ENCODE data around the gene C1QTNF1.
A peak's percentile ranks its signal among the peaks of the same experiment; 100 is the strongest.

Gene C1QTNF1

GRCh38 chr17:79002291-79002690 lies 21.7 kb upstream of the C1QTNF1 start:
- no peaks in the 10 kb centered on the region for H3K36me3 ChIP-seq (ENCODE audit: control insufficient read depth, low read depth, low read length)

GRCh38 chr17:79002796-79003593 lies 21.0 kb upstream of the C1QTNF1 start:
- Histone ChIP-seq H3K27ac (ENCODE audit: low read length) (no peak overlapping the region), H3K9me3 (ENCODE audit: control insufficient read depth, low read depth, low read length) (no peaks in the 10 kb centered on the region), H3K9ac (ENCODE audit: low read length) (no peak overlapping the region), H3K27me3 (ENCODE audit: control insufficient read depth, insufficient read depth, low read length) (peaks cover 72% of the 10 kb centered on the region), H3K4me1 (ENCODE audit: control insufficient read depth, low read depth, low read length) (no peaks in the 10 kb centered on the region), H3K36me3 (ENCODE audit: control insufficient read depth, low read depth, low read length) (no peaks in the 10 kb centered on the region), H3K4me3 (ENCODE audit: low read length) (no peak overlapping the region)

More at GRCh38 chr17:79002291-79002690, 21.7 kb upstream of the C1QTNF1 start:
- Histone ChIP-seq H3K9me3 (ENCODE audit: control insufficient read depth, low read depth, low read length) (no peaks in the 10 kb centered on the region), H3K27me3 (ENCODE audit: control insufficient read depth, insufficient read depth, low read length) (peaks cover 65% of the 10 kb centered on the region), H3K4me1 (ENCODE audit: control insufficient read depth, low read depth, low read length) (no peaks in the 10 kb centered on the region), H3K9ac (ENCODE audit: low read length) (no peak overlapping the region), H3K4me3 (ENCODE audit: low read length) (no peak overlapping the region), H3K27ac (ENCODE audit: low read length) (no peak overlapping the region)

DNA sequence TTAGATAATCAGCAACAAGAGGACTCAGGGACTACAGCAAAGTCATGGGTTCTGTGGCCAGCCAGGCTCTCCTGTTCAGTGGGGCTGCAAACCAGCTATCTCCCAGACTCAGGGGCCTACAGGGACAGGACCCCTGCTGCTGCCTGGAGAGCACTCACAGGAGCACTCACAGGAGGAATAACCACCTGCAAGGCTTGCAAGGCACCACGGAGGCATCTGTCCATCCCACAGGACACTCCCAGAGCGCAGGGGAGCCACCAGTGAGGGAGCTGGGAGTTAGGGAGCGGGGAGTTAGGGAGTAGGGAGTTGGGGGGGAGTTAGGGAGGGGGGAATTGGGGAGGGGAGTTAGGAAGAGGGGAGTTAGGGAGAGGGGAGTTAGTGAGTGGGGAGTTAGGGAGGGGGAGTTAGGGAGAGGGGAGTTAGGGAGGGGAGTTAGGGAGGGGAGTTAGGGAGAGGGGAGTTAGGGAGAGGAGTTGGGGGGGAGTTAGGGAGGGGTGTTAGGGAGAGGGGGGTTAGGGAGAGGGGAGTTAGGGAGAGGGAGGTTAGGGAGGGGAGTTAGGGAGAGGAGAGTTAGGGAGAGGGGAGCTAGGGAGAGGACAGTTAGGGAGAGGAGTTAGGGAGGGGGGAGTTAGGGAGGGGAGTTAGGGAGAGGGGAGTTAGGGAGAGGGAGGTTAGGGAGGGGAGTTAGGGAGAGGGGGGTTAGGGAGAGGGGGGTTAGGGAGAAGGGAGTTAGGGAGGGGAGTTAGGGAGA lies 20.1 kb upstream of the C1QTNF1 start:
- H3K4me3 ChIP-seq (ENCODE audit: low read length), result no peak overlapping the region
- peaks cover 80% of the 10 kb centered on the region for H3K27me3 ChIP-seq (ENCODE audit: control insufficient read depth, insufficient read depth, low read length)
- H3K9me3 ChIP-seq (ENCODE audit: control insufficient read depth, low read depth, low read length), result no peaks in the 10 kb centered on the region
- no peaks in the 10 kb centered on the region for H3K4me1 ChIP-seq (ENCODE audit: control insufficient read depth, low read depth, low read length)
- no peak overlapping the region for H3K27ac ChIP-seq (ENCODE audit: low read length)
- no peaks in the 10 kb centered on the region for H3K36me3 ChIP-seq (ENCODE audit: control insufficient read depth, low read depth, low read length)
- H3K9ac ChIP-seq (ENCODE audit: low read length), result no peak overlapping the region

DNA sequence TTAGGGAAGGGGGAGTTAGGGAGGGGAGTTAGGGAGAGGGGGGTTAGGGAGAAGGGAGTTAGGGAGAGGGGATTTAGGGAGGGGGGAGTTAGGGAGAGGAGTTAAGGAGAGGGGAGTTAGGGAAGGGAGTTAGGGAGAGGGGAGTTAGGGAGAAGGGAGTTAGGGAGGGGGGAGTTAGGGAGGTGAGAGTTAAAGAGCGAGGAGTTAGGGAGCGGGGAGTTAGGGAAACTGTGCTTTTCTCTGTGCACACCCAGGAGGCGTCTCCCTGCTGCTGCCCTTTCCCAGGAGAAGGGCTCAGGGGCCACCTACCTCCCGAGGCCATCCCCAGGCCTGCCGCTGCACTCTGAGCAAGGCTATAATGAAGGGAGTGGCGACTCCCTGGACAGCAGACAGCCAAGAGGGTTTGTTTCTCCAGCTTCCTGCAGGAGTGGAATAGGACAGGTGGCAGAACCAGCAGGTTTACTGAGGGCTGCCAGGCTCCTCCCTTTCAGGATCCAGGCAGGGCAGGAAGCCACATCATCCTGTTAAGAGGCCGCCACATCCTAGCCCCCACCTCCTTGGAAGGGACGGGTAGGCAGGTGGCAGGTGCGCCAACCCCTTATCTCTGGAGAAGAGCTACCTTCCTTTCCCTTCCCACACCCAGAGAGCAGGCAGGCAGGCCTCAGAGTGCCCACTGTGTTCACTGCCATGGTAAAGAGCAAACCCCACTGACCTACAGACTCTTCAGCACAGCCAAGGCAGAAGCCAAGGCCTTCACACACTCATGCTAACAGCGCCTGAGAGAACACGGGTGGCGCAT lies 18.7 kb upstream of the C1QTNF1 start:
- no peak overlapping the region for H3K27ac ChIP-seq (ENCODE audit: low read length)

DNA sequence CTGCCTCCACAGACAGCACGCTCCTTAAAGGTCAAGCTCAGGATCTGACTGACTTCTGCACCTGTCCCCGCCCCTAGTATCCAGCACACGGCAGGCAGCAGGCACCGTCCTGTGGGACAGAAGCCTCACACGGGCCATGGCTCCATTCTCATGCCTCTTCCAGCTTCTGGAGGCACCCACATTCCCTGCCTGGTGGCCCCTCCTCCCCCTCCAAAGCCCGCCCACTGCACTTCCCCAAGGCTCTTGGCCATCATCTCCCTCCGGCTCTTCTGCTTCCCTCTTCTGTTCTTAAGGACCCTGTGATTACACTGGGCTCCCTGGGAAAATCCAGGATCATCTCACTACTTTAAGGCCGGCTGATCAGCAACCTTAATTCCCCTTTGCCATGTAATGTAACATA lies 17.9 kb upstream of the C1QTNF1 start:
- no peak overlapping the region for H3K9ac ChIP-seq (ENCODE audit: low read length)
- H3K9me3 ChIP-seq (ENCODE audit: control insufficient read depth, low read depth, low read length), result no peaks in the 10 kb centered on the region
- H3K4me3 ChIP-seq (ENCODE audit: low read length), result no peak overlapping the region
- H3K27ac ChIP-seq (ENCODE audit: low read length), result no peak overlapping the region
- peaks cover 74% of the 10 kb centered on the region for H3K27me3 ChIP-seq (ENCODE audit: control insufficient read depth, insufficient read depth, low read length)
- H3K4me1 ChIP-seq (ENCODE audit: control insufficient read depth, low read depth, low read length), result no peaks in the 10 kb centered on the region
- no peaks in the 10 kb centered on the region for H3K36me3 ChIP-seq (ENCODE audit: control insufficient read depth, low read depth, low read length)

More for the DNA sequence above, 18.7 kb upstream of the C1QTNF1 start:
- H3K4me1 ChIP-seq (ENCODE audit: control insufficient read depth, low read depth, low read length), result no peaks in the 10 kb centered on the region
- no peak overlapping the region for H3K4me3 ChIP-seq (ENCODE audit: low read length)
- no peaks in the 10 kb centered on the region for H3K36me3 ChIP-seq (ENCODE audit: control insufficient read depth, low read depth, low read length)
- H3K27me3 ChIP-seq (ENCODE audit: control insufficient read depth, insufficient read depth, low read length), result peaks cover 81% of the 10 kb centered on the region
- no peak overlapping the region for H3K9ac ChIP-seq (ENCODE audit: low read length)
- H3K9me3 ChIP-seq (ENCODE audit: control insufficient read depth, low read depth, low read length), result no peaks in the 10 kb centered on the region

- Histone ChIP-seq H3K4me1 (ENCODE audit: control insufficient read depth, low read depth, low read length) (no peaks in the 10 kb centered on the region), H3K27me3 (ENCODE audit: control insufficient read depth, insufficient read depth, low read length) (peaks cover 65% of the 10 kb centered on the region), H3K27ac (ENCODE audit: low read length) (no peak overlapping the region), H3K9me3 (ENCODE audit: control insufficient read depth, low read depth, low read length) (no peaks in the 10 kb centered on the region), H3K36me3 (ENCODE audit: control insufficient read depth, low read depth, low read length) (no peaks in the 10 kb centered on the region), H3K9ac (ENCODE audit: low read length) (no peak overlapping the region), H3K4me3 (ENCODE audit: low read length) (no peak overlapping the region)
Measured at GRCh38 chr17:79006794-79007503, 17.0 kb upstream of the C1QTNF1 start.

- Histone ChIP-seq H3K36me3 (ENCODE audit: control insufficient read depth, low read depth, low read length) (no peaks in the 10 kb centered on the region), H3K9ac (ENCODE audit: low read length) (no peak overlapping the region), H3K4me1 (ENCODE audit: control insufficient read depth, low read depth, low read length) (no peaks in the 10 kb centered on the region), H3K27ac (ENCODE audit: low read length) (no peak overlapping the region), H3K27me3 (ENCODE audit: control insufficient read depth, insufficient read depth, low read length) (peaks cover 57% of the 10 kb centered on the region), H3K9me3 (ENCODE audit: control insufficient read depth, low read depth, low read length) (no peaks in the 10 kb centered on the region), H3K4me3 (ENCODE audit: low read length) (no peak overlapping the region)
Measured at GRCh38 chr17:79007504-79008381, 16.2 kb upstream of the C1QTNF1 start.

DNA sequence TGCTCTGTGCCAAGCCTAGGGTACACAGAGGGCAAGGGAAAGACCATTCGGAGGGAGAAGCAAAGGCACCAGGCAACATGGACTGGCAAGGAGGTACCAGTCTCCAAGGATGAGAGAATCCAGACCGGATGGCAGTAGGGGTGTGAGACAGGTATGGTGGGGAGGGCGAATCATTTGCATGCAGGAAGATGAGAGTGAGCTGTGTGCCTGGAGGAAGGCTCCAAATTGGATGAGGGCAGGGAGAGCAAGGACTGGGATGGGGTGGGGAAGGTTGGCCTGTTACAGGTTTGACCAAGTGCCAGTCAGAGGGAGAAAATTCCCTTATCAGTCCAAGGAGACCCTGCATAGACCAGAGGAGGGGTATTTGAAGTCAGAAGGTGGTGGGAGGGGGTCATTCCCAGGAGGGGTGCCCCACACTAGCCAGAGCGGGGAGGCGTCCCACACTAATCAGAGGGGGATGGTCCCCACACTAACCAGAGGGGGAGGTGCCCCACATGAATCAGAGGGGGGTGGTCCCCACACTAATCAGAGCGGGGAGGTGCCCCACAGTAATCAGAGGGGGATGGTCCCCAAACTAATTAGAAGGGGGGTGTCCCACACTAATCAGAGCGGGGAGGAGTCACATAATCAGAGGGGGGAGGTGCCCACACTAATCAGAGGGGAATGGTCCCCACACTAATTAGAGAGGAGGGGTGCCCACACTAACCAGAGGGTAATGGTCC lies 15.1 kb upstream of the C1QTNF1 start:
- Histone ChIP-seq H3K27me3 (ENCODE audit: control insufficient read depth, insufficient read depth, low read length) (peaks cover 46% of the 10 kb centered on the region), H3K4me1 (ENCODE audit: control insufficient read depth, low read depth, low read length) (no peaks in the 10 kb centered on the region), H3K9ac (ENCODE audit: low read length) (peak overlapping the region; percentile 24), H3K36me3 (ENCODE audit: control insufficient read depth, low read depth, low read length) (no peaks in the 10 kb centered on the region), H3K27ac (ENCODE audit: low read length) (no peak overlapping the region), H3K9me3 (ENCODE audit: control insufficient read depth, low read depth, low read length) (peaks cover 2% of the 10 kb centered on the region), H3K4me3 (ENCODE audit: low read length) (peak overlapping the region; percentile 83)

DNA sequence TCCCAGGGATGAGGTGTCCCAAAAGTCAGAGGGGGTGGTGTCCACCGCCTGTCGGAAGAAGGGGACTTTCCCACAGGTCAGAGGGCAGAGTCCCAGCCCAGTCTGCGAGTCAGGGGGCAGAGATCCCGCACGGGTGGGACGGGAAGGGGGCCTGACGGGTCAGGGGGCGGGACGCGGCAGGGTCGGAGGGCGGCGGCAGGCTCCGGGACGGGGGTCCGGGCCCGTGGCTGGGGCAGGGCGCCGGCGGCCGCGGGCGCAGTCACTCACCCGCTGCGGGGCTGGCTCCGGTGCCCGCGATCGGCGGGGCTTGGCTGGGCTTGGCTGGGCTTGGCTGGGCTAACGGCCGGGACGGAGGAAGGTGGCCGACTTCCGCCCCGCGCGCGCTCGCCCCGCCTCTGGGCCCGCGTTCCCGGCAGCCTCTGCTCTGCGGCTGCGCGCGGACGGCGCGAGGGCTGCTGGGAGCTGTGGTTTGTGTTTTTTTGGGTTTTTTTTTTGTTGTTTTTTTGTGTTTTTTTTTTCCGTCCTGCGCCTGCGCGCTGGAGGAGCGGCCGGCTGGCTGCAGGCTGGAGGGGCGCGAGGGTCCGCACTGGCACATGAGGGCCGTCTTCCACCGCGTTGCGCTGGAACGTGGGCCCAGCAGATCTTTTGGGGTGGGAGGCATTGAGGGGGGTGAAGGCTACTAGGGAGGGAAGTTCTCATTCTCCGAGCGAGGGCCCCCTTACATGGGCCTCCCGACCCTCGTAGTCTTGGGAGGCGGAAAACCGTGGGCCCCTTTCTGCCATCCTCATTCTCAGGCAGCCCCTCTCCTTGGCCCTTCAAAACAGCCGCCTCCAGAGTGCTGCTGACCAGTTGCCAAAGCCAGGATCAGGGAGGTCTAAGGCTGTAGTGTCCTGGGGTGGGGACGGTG lies 14.3 kb upstream of the C1QTNF1 start, which contains the start of gene CANT1:
Gene CANT1, minus strand, starts transcription at position 368 of the 907 bp plus-strand sequence. CDS start 12,142 bp downstream, outside the sequence.
- H3K36me3 ChIP-seq (ENCODE audit: control insufficient read depth, low read depth, low read length), result no peaks in the 10 kb centered on the region
- H3K9ac ChIP-seq (ENCODE audit: low read length), result peak within 1 kb of the TSS; percentile 40
- no peak within 1 kb of the TSS for H3K27ac ChIP-seq (ENCODE audit: low read length)
- peaks cover 43% of the 10 kb centered on the region for H3K27me3 ChIP-seq (ENCODE audit: control insufficient read depth, insufficient read depth, low read length)
- H3K4me3 ChIP-seq (ENCODE audit: low read length), result peak within 1 kb of the TSS; percentile 83
- peaks cover 9% of the 10 kb centered on the region for H3K9me3 ChIP-seq (ENCODE audit: control insufficient read depth, low read depth, low read length)
- no peaks in the 10 kb centered on the region for H3K4me1 ChIP-seq (ENCODE audit: control insufficient read depth, low read depth, low read length)
